Mononuclear cell (primary cell): ENCODE data around the gene CYP27C1. TPM values are rescaled to one million over a fixed set of nuclear protein-coding genes. Genes with fewer than 3 reads are reported as not detected.

ENCODE experiments used
- H3K27me3 ChIP-seq: 2 replicates; pipeline ENCODE4 v1.6.0; 2011; ENCODE audit warnings: low read length, control low read depth; ENCODE audit not compliant: insufficient read depth
- H3K4me1 ChIP-seq: 2 replicates; pipeline ENCODE4 v1.5.1; 2011; ENCODE audit warnings: mild to moderate bottlenecking, low read length, control low read depth; ENCODE audit not compliant: insufficient read depth
- H3K4me3 ChIP-seq: 2 replicates; pipeline ENCODE4 v1.5.1; 2011; ENCODE audit warnings: mild to moderate bottlenecking, low read length, moderate library complexity
- H3K9me3 ChIP-seq: 2 replicates; pipeline ENCODE4 v1.5.1; 2011; ENCODE audit warnings: low read depth, mild to moderate bottlenecking, control low read depth, low read length
- total RNA-seq: library from RNA; depleted of rRNA; stranded (reverse); fragments of >200 nt; gene quantifications from one replicate; pipeline ENCODE4 v1.2.3, GENCODE V29; 2012

CYP27C1 gene
- total RNA-seq, 1 donor = not detected

DNA sequence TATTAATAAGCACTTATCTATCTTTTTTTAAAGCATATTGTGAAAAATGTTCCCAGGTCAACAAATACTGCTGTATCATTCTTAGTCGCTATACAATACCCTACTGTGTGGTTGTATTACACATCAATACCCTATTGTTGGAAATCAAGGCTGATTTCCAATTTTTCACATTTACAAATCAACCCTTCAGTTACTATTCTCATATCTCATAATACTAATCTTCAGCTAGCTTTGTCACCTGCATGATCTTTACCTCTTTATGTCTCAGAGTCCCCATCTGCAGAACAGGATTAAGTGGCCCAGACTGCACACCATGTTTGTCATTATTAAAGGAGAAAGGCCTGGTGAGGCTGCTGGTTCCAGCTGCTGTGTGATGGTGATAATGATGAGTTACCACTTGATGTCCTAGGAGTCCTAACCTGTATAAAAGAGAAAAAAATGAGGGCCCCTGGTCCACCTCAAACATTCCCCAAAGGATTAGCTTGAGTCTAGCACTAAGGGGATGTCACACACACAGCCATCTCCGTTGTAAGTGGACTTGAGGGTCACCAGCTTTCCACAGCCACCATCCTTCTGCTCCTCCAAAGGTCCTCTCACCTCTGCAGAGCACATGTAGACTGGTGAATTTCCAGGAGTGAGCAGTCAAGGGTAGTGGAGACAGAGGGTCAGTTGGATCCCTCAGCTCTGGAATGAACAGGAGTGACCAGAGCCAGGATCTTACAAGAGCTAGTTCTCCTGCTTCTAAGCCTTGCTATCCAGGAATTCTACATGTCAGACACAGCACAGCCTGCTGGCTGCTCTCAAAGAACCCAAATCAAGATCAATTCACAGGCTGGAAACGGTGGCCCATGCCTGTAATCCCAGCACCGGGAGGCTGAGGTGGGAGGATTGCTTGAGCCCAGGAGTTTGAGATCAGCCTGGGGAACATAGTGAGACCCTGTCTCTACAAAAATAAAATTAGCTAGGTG, 77.2 kb downstream of the CYP27C1 start:
- Histone ChIP-seq H3K9me3 (no peaks in the 10 kb centered on the region), H3K4me1 (peaks cover 6% of the 10 kb centered on the region), H3K27me3 (no peaks in the 10 kb centered on the region), H3K4me3 (no peak overlapping the region)

- H3K4me3 ChIP-seq = no peak overlapping the region
- peaks cover 9% of the 10 kb centered on the region for H3K4me1 ChIP-seq
- H3K9me3 ChIP-seq = no peaks in the 10 kb centered on the region
- H3K27me3 ChIP-seq = no peaks in the 10 kb centered on the region
Observed at GRCh38 chr2:127140538-127140937, 79.6 kb downstream of the CYP27C1 start.

- H3K4me3 ChIP-seq = no peak overlapping the region
- no peaks in the 10 kb centered on the region for H3K27me3 ChIP-seq
- H3K4me1 ChIP-seq = peaks cover 14% of the 10 kb centered on the region
- H3K9me3 ChIP-seq = no peaks in the 10 kb centered on the region
Observed at GRCh38 chr2:127139766-127140165, 80.3 kb downstream of the CYP27C1 start.

- H3K9me3 ChIP-seq = no peaks in the 10 kb centered on the region
- peaks cover 14% of the 10 kb centered on the region for H3K4me1 ChIP-seq
- no peaks in the 10 kb centered on the region for H3K27me3 ChIP-seq
- H3K4me3 ChIP-seq = no peak overlapping the region
Observed at GRCh38 chr2:127138281-127138680, 81.8 kb downstream of the CYP27C1 start.

DNA sequence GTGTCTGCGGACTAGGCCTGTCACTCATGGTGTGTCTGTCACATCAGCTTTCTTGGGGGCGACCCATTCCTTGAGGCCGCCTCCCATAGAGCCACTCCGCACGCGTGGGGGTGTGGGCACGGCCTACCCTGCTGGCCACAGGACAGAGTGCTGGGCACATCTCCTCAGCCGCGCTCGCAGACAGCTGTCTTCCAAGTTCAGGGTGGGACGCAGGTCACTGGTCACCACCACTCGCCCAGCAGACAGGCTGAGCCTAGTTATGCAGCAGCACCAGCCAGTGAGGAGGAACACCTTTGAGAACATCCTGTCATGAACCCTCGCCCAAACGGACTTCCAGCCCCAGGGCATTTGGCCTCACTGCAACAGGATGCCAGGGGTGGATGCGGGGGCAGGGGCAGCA, 82.4 kb downstream of the CYP27C1 start:
- H3K27me3 ChIP-seq = no peaks in the 10 kb centered on the region
- H3K4me1 ChIP-seq = peaks cover 14% of the 10 kb centered on the region
- H3K9me3 ChIP-seq = no peaks in the 10 kb centered on the region
- no peak overlapping the region for H3K4me3 ChIP-seq

- Histone ChIP-seq H3K9me3 (no peaks in the 10 kb centered on the region), H3K4me3 (no peak overlapping the region), H3K4me1 (peaks cover 14% of the 10 kb centered on the region), H3K27me3 (no peaks in the 10 kb centered on the region)
Observed at GRCh38 chr2:127137225-127137624, 82.9 kb downstream of the CYP27C1 start.

- no peaks in the 10 kb centered on the region for H3K9me3 ChIP-seq
- H3K4me3 ChIP-seq = no peak overlapping the region
- no peaks in the 10 kb centered on the region for H3K27me3 ChIP-seq
- H3K4me1 ChIP-seq = peaks cover 14% of the 10 kb centered on the region
Observed at GRCh38 chr2:127134833-127135830, 85.0 kb downstream of the CYP27C1 start.

DNA sequence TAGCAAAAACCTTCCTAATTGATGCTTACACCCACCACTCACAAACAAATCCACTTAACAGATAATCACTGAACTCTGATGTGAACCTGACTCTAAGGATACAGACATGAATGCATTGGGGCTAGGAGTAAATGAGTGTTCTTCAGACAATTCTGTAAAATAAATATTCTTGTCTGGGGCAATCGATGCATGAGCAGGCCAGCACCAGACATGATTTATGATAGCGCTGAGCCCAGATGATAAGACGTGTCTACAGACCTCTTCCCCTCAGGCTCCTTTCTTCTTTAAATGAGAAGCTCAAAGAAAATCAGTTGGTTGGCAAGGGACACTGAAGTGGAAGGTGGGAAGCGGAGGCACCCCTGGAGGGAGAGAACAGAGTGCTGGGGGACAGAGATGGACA, 85.9 kb downstream of the CYP27C1 start:
- Histone ChIP-seq H3K27me3 (no peaks in the 10 kb centered on the region), H3K4me1 (peaks cover 14% of the 10 kb centered on the region), H3K4me3 (no peak overlapping the region), H3K9me3 (no peaks in the 10 kb centered on the region)

Other genes starting within 250 kb of the CYP27C1 start
- gene BIN1, start 113.1 kb downstream of the CYP27C1 start, total RNA-seq = 43.9 TPM
- 45.3 TPM for gene ERCC3, start 73.8 kb upstream of the CYP27C1 start, total RNA-seq
- 153 TPM for gene MAP3K2, start 167.7 kb upstream of the CYP27C1 start, total RNA-seq
- gene PROC, start 198.1 kb upstream of the CYP27C1 start, total RNA-seq = 0.84 TPM